Astrocyte of the cerebellum (primary cell): ENCODE results near the gene ATP1A2.

Experiments used
- DNase-seq: peaks from one replicate; pipeline ENCODE4 v3.0.0-alpha.2; 2011; ENCODE audit warnings: low read depth
- H3K4me3 ChIP-seq: 2 replicates; pipeline ENCODE4 v1.5.1; 2011; ENCODE audit warnings: mild to moderate bottlenecking, low read depth, low read length, moderate library complexity
- CTCF ChIP-seq: IDR thresholded peaks from 2 replicates; pipeline ENCODE4 v1.5.1; 2012; ENCODE audit warnings: low read length, low read depth, moderate library complexity, mild to moderate bottlenecking; ENCODE audit errors: missing control alignments
- in situ Hi-C: cut with HindIII; loops from 2 replicates; pipeline ENCODE4 v1.10.0; 2017; ENCODE audit warnings: low sequenced_read_pairs

ATP1A2 gene

GRCh38 chr1:160169553-160170399, 54.2 kb downstream of the ATP1A2 start:
- in situ Hi-C loops, result no loop called here
- H3K4me3 ChIP-seq, result no peak overlapping the region
- no peak for TF ChIP-seq CTCF
- DNase-seq, result peak; percentile 93

GRCh38 chr1:160171354-160171753, 55.8 kb downstream of the ATP1A2 start:
- TF ChIP-seq CTCF, result no peak
- no peak for DNase-seq
- in situ Hi-C loops, result no loop called here
- no peak overlapping the region for H3K4me3 ChIP-seq

- TF ChIP-seq CTCF, result no peak
- in situ Hi-C loops, result no loop called here
- H3K4me3 ChIP-seq, result no peak overlapping the region
- DNase-seq, result no peak
Observed at GRCh38 chr1:160171980-160172379, 56.4 kb downstream of the ATP1A2 start.

GRCh38 chr1:160177231-160177630, 61.7 kb downstream of the ATP1A2 start:
- no peak for DNase-seq
- in situ Hi-C loops, result no loop called here
- no peak for TF ChIP-seq CTCF

GRCh38 chr1:160177667-160178066, 62.1 kb downstream of the ATP1A2 start:
- H3K4me3 ChIP-seq, result no peak overlapping the region
- in situ Hi-C loops, result no loop called here
- DNase-seq, result no peak
- no peak for TF ChIP-seq CTCF

More at GRCh38 chr1:160177231-160177630, 61.7 kb downstream of the ATP1A2 start:
- H3K4me3 ChIP-seq, result no peak overlapping the region

- TF ChIP-seq CTCF, result no peak
- H3K4me3 ChIP-seq, result no peak overlapping the region
- DNase-seq, result no peak
- in situ Hi-C loops, result no loop called here
Observed at GRCh38 chr1:160178731-160179130, 63.2 kb downstream of the ATP1A2 start.

GRCh38 chr1:160179336-160179735, 63.8 kb downstream of the ATP1A2 start:
- no peak for DNase-seq
- H3K4me3 ChIP-seq, result no peak overlapping the region
- in situ Hi-C loops, result no loop called here
- no peak for TF ChIP-seq CTCF
